Stomach (tissue), 9 donors: Measurements from ENCODE around the gene DAND5. TPM values are rescaled to one million over a fixed set of nuclear protein-coding genes. Genes with fewer than 3 reads are reported as not detected.

ENCODE experiments used
- DNase-seq, 2 donors: peaks; one replicate each; pipeline versions ENCODE4 v3.0.0 to v3.0.0-alpha.2; 2013 to 2019
- H3K27ac ChIP-seq, 5 donors: fragments of 200-600 bp in 4 of 5; sonication (generic) in 4 of 5; one replicate each; pipeline ENCODE4 v1.5.1; 2013 to 2019; ENCODE audit warnings: mild to moderate bottlenecking in 1 of 5, moderate library complexity in 1 of 5
- H3K27me3 ChIP-seq, 3 donors: fragments of 200-600 bp; sonication (generic); one replicate each; pipeline ENCODE4 v1.5.1; 2017 to 2019; ENCODE audit warnings: mixed run types in 1 of 3
- H3K36me3 ChIP-seq, 4 donors: fragments of 200-600 bp; sonication (generic); 1 replicate in 3 of 4; 2 replicates in 1 of 4; pipeline ENCODE4 v1.5.1; 2016 to 2019
- H3K4me1 ChIP-seq, 4 donors: fragments of 200-600 bp; sonication (generic); one replicate each; pipeline ENCODE4 v1.5.1; 2016 to 2019
- H3K4me3 ChIP-seq, 4 donors: fragments of 200-600 bp; sonication (generic) in 3 of 4; one replicate each; pipeline ENCODE4 v1.5.1; 2016 to 2019; ENCODE audit warnings: mild to moderate bottlenecking in 1 of 4
- H3K9me3 ChIP-seq, 4 donors: fragments of 200-600 bp; sonication (generic); one replicate each; pipeline ENCODE4 v1.5.1; 2016 to 2019
- EP300 ChIP-seq: sonication (generic); formaldehyde crosslinking; IDR thresholded peaks from one replicate; pipeline ENCODE4 v1.6.1; 2017; ENCODE audit warnings: antibody characterized with exemption
- POLR2A ChIP-seq, 4 donors: fragments of 450-650 bp; IDR thresholded peaks; one replicate each; pipeline ENCODE4 v1.6.1; 2016; ENCODE audit warnings: antibody characterized with exemption in 4 of 4, control low read depth in 2 of 4, mild to moderate bottlenecking in 1 of 4, moderate library complexity in 1 of 4
- POLR2AphosphoS5 ChIP-seq, 3 donors: sonication (generic); formaldehyde crosslinking; IDR thresholded peaks; one replicate each; pipeline ENCODE4 v1.6.1; 2016; ENCODE audit warnings: antibody characterized with exemption in 3 of 3
- WGBS, 5 donors: extraction: QIAGEN DNeasy Blood & Tissue Kit in 3 of 5; methylation state at CpG; one replicate each; pipeline versions ENCODE4 v1.1.5 to v1.1.7; 2013 to 2018; 5-methylcytosine and 5-hydroxymethylcytosine counted together
- intact Hi-C: fragments of 100-400 bp; cut with DNase I; formaldehyde crosslinking; loops from one replicate; pipeline ENCODE4 v1.15.1; 2023; ENCODE audit warnings: low total_unique reads
- polyA plus RNA-seq, 3 donors: library from polyadenylated mRNA; stranded (reverse); fragments of 200-250 nt; gene quantifications; one replicate each; pipeline ENCODE4 v1.2.3, GENCODE V29; 2013
- total RNA-seq, 5 donors: library from RNA; depleted of rRNA; stranded (reverse); fragments of >200 nt; gene quantifications; one replicate each; pipeline versions ENCODE4 v1.1.0 to v1.2.3, GENCODE V29; 2014 to 2016
- TF ChIP-seq, protein P1 (sequence below), 7 experiments: fragments of 450-650 bp in 4 of 7; fragments of 200-600 bp in 3 of 7; sonication (generic) in 3 of 7; IDR thresholded peaks; one replicate each; pipeline ENCODE4 v1.5.1; 2016 to 2019; ENCODE audit warnings: antibody characterized with exemption in 7 of 7, control low read depth in 2 of 7, mild to moderate bottlenecking in 1 of 7
- donor health status: healthy with polysubstance abuse.
- donor health status: Bipolar disorder and iron deficiency.
- donor health status: healthy.

Gene DAND5
- total and polyA plus RNA-seq, 8 donors, result 0.12 to 0.58 (median 0.13) TPM; not detected in 5

GRCh38 chr19:13018035-13018914 lies 48.9 kb downstream of the DAND5 start:
- intact Hi-C loops, result no loop called here
- Histone ChIP-seq H3K4me3 (peak overlapping the region in 1 of 4 donors; percentile 14), H3K36me3 (no peaks in the 10 kb centered on the region), H3K9me3 (no peaks in the 10 kb centered on the region), H3K27ac (peak overlapping the region; percentile 72 to 94 (median 91)), H3K27me3 (peaks cover 0 to 14% (median 0%) of the 10 kb centered on the region in 3 donors), H3K4me1 (peaks cover 87 to 100% (median 97%) of the 10 kb centered on the region in 4 donors)
- TF ChIP-seq EP300 (no peak), POLR2A (IDR thresholded peaks at IDR 0.05) (no peak), POLR2AphosphoS5 (IDR thresholded peaks at IDR 0.05) (no peak)
- TF ChIP-seq, protein P1, sequence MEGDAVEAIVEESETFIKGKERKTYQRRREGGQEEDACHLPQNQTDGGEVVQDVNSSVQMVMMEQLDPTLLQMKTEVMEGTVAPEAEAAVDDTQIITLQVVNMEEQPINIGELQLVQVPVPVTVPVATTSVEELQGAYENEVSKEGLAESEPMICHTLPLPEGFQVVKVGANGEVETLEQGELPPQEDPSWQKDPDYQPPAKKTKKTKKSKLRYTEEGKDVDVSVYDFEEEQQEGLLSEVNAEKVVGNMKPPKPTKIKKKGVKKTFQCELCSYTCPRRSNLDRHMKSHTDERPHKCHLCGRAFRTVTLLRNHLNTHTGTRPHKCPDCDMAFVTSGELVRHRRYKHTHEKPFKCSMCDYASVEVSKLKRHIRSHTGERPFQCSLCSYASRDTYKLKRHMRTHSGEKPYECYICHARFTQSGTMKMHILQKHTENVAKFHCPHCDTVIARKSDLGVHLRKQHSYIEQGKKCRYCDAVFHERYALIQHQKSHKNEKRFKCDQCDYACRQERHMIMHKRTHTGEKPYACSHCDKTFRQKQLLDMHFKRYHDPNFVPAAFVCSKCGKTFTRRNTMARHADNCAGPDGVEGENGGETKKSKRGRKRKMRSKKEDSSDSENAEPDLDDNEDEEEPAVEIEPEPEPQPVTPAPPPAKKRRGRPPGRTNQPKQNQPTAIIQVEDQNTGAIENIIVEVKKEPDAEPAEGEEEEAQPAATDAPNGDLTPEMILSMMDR (IDR thresholded peaks at IDR 0.05), result no peak
- DNase-seq, result peak; percentile 68 to 71
- WGBS, 5 donors, result 17 to 47% (median 36%) methylated on average over 18 to 20 of the region's 21 CpGs

DNA sequence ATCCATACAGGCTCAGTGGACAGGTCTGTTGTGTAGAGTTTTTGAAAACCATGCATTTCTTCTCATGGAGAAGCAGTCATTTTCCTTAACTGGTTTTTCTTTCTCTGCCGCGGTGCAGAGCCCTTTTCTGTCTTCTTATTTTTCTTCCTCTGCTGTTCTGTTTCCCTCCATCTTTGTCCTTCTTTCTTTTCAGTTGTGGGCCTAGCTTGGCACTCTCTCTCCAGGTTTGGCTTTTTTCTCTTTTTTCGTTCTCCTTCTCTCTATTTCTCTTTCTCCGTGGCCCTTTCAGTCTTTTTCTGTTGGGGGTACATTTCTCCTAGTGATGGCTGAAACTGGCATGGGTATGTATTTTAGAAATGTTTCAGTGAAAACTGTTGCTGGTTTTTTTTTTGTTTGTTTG lies 50.0 kb downstream of the DAND5 start:
- intact Hi-C loops, result no loop called here
- DNase-seq, result no peak
- H3K36me3 ChIP-seq, result no peaks in the 10 kb centered on the region
- no peak overlapping the region for H3K4me3 ChIP-seq
- H3K4me1 ChIP-seq, result peaks cover 88 to 100% (median 95%) of the 10 kb centered on the region in 4 donors
- TF ChIP-seq, protein P1 (IDR thresholded peaks at IDR 0.05), result no peak
- TF ChIP-seq POLR2A (IDR thresholded peaks at IDR 0.05) (no peak), EP300 (no peak), POLR2AphosphoS5 (IDR thresholded peaks at IDR 0.05) (no peak)
- H3K27ac ChIP-seq, result peak overlapping the region in 4 of 5 donors; percentile 88 to 94 (median 92)
- peaks cover 0 to 10% (median 0%) of the 10 kb centered on the region in 3 donors for H3K27me3 ChIP-seq
- no peaks in the 10 kb centered on the region for H3K9me3 ChIP-seq
- 49 to 80% (median 63%) methylated on average over 4 of the region's 4 CpGs for WGBS, 5 donors

DNA sequence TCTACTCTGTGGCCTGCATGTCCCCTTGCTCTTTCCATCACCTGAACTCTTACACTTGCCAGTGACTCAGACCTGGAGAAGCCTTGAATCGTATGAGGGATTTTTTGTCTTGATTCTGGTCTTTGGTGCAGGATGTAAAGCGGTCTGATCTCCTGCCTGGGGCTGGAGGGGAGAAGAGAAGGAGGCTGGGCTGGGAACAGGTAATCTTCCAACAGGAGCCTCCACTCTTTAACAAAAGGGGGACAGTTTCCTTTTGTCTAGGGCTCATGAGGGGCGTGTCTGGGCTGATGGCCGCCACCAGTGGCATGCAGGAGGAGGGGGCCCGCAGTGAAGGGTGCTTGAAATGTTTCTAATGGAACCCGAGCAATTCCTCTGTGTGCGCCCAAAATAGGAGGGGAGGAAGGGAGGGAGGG lies 50.6 kb downstream of the DAND5 start:
- Histone ChIP-seq H3K9me3 (no peaks in the 10 kb centered on the region), H3K4me1 (peaks cover 89 to 100% (median 95%) of the 10 kb centered on the region in 4 donors), H3K27me3 (peaks cover 0 to 4% (median 0%) of the 10 kb centered on the region in 3 donors), H3K36me3 (no peaks in the 10 kb centered on the region), H3K27ac (peak overlapping the region; percentile 45 to 94 (median 91)), H3K4me3 (no peak overlapping the region)
- no peak for TF ChIP-seq EP300
- TF ChIP-seq, protein P1 (IDR thresholded peaks at IDR 0.05), result no peak
- no peak for TF ChIP-seq POLR2AphosphoS5 (IDR thresholded peaks at IDR 0.05)
- no peak for TF ChIP-seq POLR2A (IDR thresholded peaks at IDR 0.05)
- intact Hi-C loops, result no loop called here
- 55 to 68% (median 60%) methylated on average over 7 of the region's 7 CpGs for WGBS, 5 donors
- DNase-seq, result no peak

- WGBS, 5 donors, result 7 to 17% (median 11%) methylated on average over 21 to 22 of the region's 22 CpGs
- TF ChIP-seq POLR2AphosphoS5 (IDR thresholded peaks at IDR 0.05), result peak in 1 of 3 donors; percentile 6
- TF ChIP-seq EP300, result no peak
- TF ChIP-seq, protein P1 (IDR thresholded peaks at IDR 0.05), result no peak
- TF ChIP-seq POLR2A (IDR thresholded peaks at IDR 0.05), result no peak
- H3K36me3 ChIP-seq, result no peaks in the 10 kb centered on the region
- intact Hi-C loops, result no loop called here
- peaks cover 88 to 100% (median 94%) of the 10 kb centered on the region in 4 donors for H3K4me1 ChIP-seq
- H3K9me3 ChIP-seq, result no peaks in the 10 kb centered on the region
- peak in 1 of 2 donors; percentile 65 for DNase-seq
- H3K4me3 ChIP-seq, result peak overlapping the region; percentile 38 to 55 (median 46)
- H3K27ac ChIP-seq, result peak overlapping the region; percentile 75 to 94 (median 91)
- peaks cover 0 to 2% (median 0%) of the 10 kb centered on the region in 3 donors for H3K27me3 ChIP-seq
Observed at GRCh38 chr19:13022111-13022858, 52.9 kb downstream of the DAND5 start.
